Neural cell (in vitro differentiated cells): ENCODE data around the gene ZNF385D. TPM values are rescaled to one million over a fixed set of nuclear protein-coding genes. Genes with fewer than 3 reads are reported as not detected.

ENCODE experiments used
- H2AFZ ChIP-seq: fragments of 200-600, 300-800 bp; sonication (generic), shearing (Covaris generic); 2 replicates; pipeline ENCODE4 v1.6.0; 2014; ENCODE audit warnings: low read depth, mild to moderate bottlenecking, antibody characterized with exemption, low read length, moderate library complexity
- H3F3A ChIP-seq: fragments of 200-600 bp; shearing (Covaris generic); 2 replicates; pipeline ENCODE4 v1.6.1; 2016; ENCODE audit warnings: mild to moderate bottlenecking, moderate library complexity, mixed read lengths, antibody characterized with exemption, low read length; ENCODE audit not compliant: insufficient read depth, poor library complexity, severe bottlenecking
- H3K27ac ChIP-seq: fragments of 200-600, 300-800 bp; sonication (generic), shearing (Covaris generic); 2 replicates; pipeline ENCODE4 v1.5.1; 2014; ENCODE audit warnings: mild to moderate bottlenecking, low read length, moderate library complexity
- H3K27me3 ChIP-seq: fragments of 300-800, 200-600 bp; sonication (generic), shearing (Covaris generic); 2 replicates; pipeline ENCODE4 v1.6.0; 2014; ENCODE audit warnings: mild to moderate bottlenecking, low read depth, low read length, moderate library complexity; ENCODE audit not compliant: insufficient read depth
- H3K36me3 ChIP-seq: fragments of 300-800, 200-600 bp; sonication (generic), shearing (Covaris generic); 2 replicates; pipeline ENCODE4 v1.5.1; 2014; ENCODE audit warnings: mild to moderate bottlenecking, antibody characterized with exemption, low read length, moderate library complexity; ENCODE audit not compliant: insufficient read depth
- H3K4me2 ChIP-seq: fragments of 300-800, 200-600 bp; sonication (generic), shearing (Covaris generic); 2 replicates; pipeline ENCODE4 v1.6.0; 2014; ENCODE audit warnings: mild to moderate bottlenecking, low read length
- H3K4me3 ChIP-seq: fragments of 300-800, 200-600 bp; sonication (generic), shearing (Covaris generic); 2 replicates; pipeline ENCODE4 v1.5.1; 2014; ENCODE audit warnings: mild to moderate bottlenecking, low read length, moderate library complexity
- H3K79me2 ChIP-seq: fragments of 200-600 bp; shearing (Covaris generic); replicated peaks from 2 replicates; pipeline ENCODE4 v1.6.0; 2014; ENCODE audit warnings: mild to moderate bottlenecking, low read length, moderate library complexity; ENCODE audit not compliant: insufficient read depth
- H3K9ac ChIP-seq: fragments of 300-800, 200-600 bp; sonication (generic), shearing (Covaris generic); 2 replicates; pipeline ENCODE4 v1.6.1; 2016; ENCODE audit warnings: mild to moderate bottlenecking, low read length, mixed read lengths
- H3K9me2 ChIP-seq: fragments of 200-600 bp; shearing (Covaris generic); 2 replicates; pipeline ENCODE4 v1.6.1; 2016; ENCODE audit warnings: mild to moderate bottlenecking, low read length, mixed read lengths; ENCODE audit not compliant: insufficient read depth
- H3K9me3 ChIP-seq: fragments of 200-600, 300-800 bp; sonication (generic), shearing (Covaris generic); 2 replicates; pipeline ENCODE4 v1.6.1; 2016; ENCODE audit warnings: mild to moderate bottlenecking, mixed run types, low read length, moderate library complexity, mixed read lengths
- H4K20me1 ChIP-seq: fragments of 200-600 bp; shearing (Covaris generic); 2 replicates; pipeline ENCODE4 v1.6.1; 2016; ENCODE audit warnings: mild to moderate bottlenecking, mixed run types; ENCODE audit not compliant: insufficient read depth
- EP300 ChIP-seq: fragments of 450-650 bp; conservative IDR thresholded peaks from 2 replicates; pipeline ENCODE4 v1.6.1; 2014; ENCODE audit warnings: antibody characterized with exemption, mild to moderate bottlenecking, moderate library complexity; ENCODE audit not compliant: poor library complexity, severe bottlenecking
- EZH2 ChIP-seq: fragments of 200-600, 300-800 bp; shearing (Covaris generic), sonication (generic); IDR thresholded peaks from 2 replicates; pipeline ENCODE4 v1.6.1; 2014; ENCODE audit warnings: antibody characterized with exemption, low read length, borderline replicate concordance, mild to moderate bottlenecking; ENCODE audit not compliant: insufficient read depth, poor library complexity, severe bottlenecking
- MXI1 ChIP-seq: fragments of 450-650 bp; conservative IDR thresholded peaks from 2 replicates; pipeline ENCODE4 v1.6.1; 2014; ENCODE audit warnings: antibody characterized with exemption, mild to moderate bottlenecking; ENCODE audit not compliant: poor library complexity, severe bottlenecking
- POLR2AphosphoS5 ChIP-seq: IDR thresholded peaks from 2 replicates; pipeline ENCODE4 v1.6.1; 2012
- RAD21 ChIP-seq: fragments of 450-650 bp; conservative IDR thresholded peaks from 2 replicates; pipeline ENCODE4 v1.6.1; 2014; ENCODE audit warnings: antibody characterized with exemption, mild to moderate bottlenecking, moderate library complexity
- SMC3 ChIP-seq: fragments of 450-650 bp; conservative IDR thresholded peaks from 2 replicates; pipeline ENCODE4 v1.6.1; 2014; ENCODE audit warnings: antibody characterized with exemption, mild to moderate bottlenecking, moderate library complexity; ENCODE audit not compliant: poor library complexity
- TAF1 ChIP-seq: IDR thresholded peaks from 2 replicates; pipeline ENCODE4 v1.6.1; 2012; ENCODE audit warnings: low read depth
- polyA plus RNA-seq: library from polyadenylated mRNA; depleted of rRNA; stranded (reverse); fragments of >200 nt; gene quantifications from 2 replicates; pipeline ENCODE4 v1.2.3, GENCODE V29; 2014
- TF ChIP-seq, protein P1 (sequence below): fragments of 450-650 bp; IDR thresholded peaks from 2 replicates; pipeline ENCODE4 v1.5.1; 2014; ENCODE audit warnings: antibody characterized with exemption, mild to moderate bottlenecking, moderate library complexity; ENCODE audit not compliant: poor library complexity, severe bottlenecking
- TF ChIP-seq, protein P2 (sequence below): IDR thresholded peaks from 2 replicates; pipeline ENCODE4 v1.6.1; 2012; ENCODE audit warnings: borderline replicate concordance

Gene ZNF385D
- polyA plus RNA-seq, 1 donor from 2014 or later, result 3.4 TPM

DNA sequence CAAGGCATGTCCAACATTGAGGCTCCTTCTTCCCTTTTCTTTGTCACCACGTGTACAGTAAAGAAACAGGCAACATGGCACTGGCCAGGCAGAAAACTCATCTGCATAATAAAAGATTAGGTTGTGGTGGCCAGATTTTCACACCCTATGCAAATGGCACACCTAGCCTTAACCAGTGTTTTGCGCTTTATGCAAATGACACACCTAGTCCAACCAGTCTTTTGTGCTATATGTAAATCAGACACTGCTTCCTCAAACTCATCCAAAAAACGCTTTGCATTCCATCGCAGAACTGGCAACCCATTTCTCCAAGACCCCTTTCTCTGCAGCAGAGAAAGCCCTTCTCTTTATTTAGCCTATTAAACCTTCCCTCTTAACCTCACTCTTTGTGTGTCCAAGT lies 109.1 kb downstream of the ZNF385D start:
- no peaks in the 10 kb centered on the region for H3K27me3 ChIP-seq
- H3K9ac ChIP-seq, result no peak overlapping the region
- H3K36me3 ChIP-seq, result no peaks in the 10 kb centered on the region
- no peak overlapping the region for H3K4me3 ChIP-seq
- H2AFZ ChIP-seq, result no peak overlapping the region
- H3K9me3 ChIP-seq, result no peaks in the 10 kb centered on the region
- H3K4me2 ChIP-seq, result no peak overlapping the region
- no peaks in the 10 kb centered on the region for H4K20me1 ChIP-seq
- no peaks in the 10 kb centered on the region for H3F3A ChIP-seq
- H3K9me2 ChIP-seq, result no peaks in the 10 kb centered on the region
- H3K27ac ChIP-seq, result no peak overlapping the region
- TF ChIP-seq EZH2, result no peak
- TF ChIP-seq, protein P1, sequence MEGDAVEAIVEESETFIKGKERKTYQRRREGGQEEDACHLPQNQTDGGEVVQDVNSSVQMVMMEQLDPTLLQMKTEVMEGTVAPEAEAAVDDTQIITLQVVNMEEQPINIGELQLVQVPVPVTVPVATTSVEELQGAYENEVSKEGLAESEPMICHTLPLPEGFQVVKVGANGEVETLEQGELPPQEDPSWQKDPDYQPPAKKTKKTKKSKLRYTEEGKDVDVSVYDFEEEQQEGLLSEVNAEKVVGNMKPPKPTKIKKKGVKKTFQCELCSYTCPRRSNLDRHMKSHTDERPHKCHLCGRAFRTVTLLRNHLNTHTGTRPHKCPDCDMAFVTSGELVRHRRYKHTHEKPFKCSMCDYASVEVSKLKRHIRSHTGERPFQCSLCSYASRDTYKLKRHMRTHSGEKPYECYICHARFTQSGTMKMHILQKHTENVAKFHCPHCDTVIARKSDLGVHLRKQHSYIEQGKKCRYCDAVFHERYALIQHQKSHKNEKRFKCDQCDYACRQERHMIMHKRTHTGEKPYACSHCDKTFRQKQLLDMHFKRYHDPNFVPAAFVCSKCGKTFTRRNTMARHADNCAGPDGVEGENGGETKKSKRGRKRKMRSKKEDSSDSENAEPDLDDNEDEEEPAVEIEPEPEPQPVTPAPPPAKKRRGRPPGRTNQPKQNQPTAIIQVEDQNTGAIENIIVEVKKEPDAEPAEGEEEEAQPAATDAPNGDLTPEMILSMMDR, result no peak
- no peak for TF ChIP-seq RAD21
- TF ChIP-seq EP300, result no peak
- no peak for TF ChIP-seq MXI1
- H3K79me2 ChIP-seq, result no peaks in the 10 kb centered on the region

DNA sequence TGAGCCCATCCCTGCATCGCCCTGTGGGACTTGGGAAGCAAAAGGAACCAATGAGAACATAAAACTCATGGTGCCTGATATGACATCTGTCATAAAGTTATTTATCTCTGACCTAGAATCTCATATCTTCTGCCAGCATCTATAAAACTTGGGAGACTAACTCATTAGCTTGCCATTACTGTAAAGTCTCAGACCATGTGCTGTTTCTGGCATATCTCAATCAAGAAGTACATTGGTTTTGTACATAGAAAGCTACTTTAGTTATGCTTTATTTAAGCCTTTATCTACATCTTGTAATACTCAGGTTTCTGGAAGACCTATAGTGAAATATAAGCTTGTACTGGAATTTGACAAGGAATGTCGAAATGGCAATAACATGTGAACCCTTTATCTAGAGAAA lies 112.5 kb downstream of the ZNF385D start:
- Histone ChIP-seq H2AFZ (no peak overlapping the region), H3K36me3 (no peaks in the 10 kb centered on the region), H3K9me2 (no peaks in the 10 kb centered on the region), H3F3A (no peaks in the 10 kb centered on the region), H3K79me2 (no peaks in the 10 kb centered on the region), H3K4me2 (no peak overlapping the region), H3K27ac (no peak overlapping the region), H3K27me3 (no peaks in the 10 kb centered on the region), H3K9me3 (no peaks in the 10 kb centered on the region), H4K20me1 (no peaks in the 10 kb centered on the region), H3K9ac (no peak overlapping the region), H3K4me3 (no peak overlapping the region)
- no peak for TF ChIP-seq MXI1
- TF ChIP-seq, protein P2, sequence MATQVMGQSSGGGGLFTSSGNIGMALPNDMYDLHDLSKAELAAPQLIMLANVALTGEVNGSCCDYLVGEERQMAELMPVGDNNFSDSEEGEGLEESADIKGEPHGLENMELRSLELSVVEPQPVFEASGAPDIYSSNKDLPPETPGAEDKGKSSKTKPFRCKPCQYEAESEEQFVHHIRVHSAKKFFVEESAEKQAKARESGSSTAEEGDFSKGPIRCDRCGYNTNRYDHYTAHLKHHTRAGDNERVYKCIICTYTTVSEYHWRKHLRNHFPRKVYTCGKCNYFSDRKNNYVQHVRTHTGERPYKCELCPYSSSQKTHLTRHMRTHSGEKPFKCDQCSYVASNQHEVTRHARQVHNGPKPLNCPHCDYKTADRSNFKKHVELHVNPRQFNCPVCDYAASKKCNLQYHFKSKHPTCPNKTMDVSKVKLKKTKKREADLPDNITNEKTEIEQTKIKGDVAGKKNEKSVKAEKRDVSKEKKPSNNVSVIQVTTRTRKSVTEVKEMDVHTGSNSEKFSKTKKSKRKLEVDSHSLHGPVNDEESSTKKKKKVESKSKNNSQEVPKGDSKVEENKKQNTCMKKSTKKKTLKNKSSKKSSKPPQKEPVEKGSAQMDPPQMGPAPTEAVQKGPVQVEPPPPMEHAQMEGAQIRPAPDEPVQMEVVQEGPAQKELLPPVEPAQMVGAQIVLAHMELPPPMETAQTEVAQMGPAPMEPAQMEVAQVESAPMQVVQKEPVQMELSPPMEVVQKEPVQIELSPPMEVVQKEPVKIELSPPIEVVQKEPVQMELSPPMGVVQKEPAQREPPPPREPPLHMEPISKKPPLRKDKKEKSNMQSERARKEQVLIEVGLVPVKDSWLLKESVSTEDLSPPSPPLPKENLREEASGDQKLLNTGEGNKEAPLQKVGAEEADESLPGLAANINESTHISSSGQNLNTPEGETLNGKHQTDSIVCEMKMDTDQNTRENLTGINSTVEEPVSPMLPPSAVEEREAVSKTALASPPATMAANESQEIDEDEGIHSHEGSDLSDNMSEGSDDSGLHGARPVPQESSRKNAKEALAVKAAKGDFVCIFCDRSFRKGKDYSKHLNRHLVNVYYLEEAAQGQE, result no peak
- TF ChIP-seq POLR2AphosphoS5, result no peak
- TF ChIP-seq, protein P1, result no peak
- no peak for TF ChIP-seq EP300
- no peak for TF ChIP-seq RAD21
- no peak for TF ChIP-seq TAF1
- no peak for TF ChIP-seq SMC3
- TF ChIP-seq EZH2, result no peak
